GM23338 (cell line): Measurements from ENCODE around the gene CLDN24.

ENCODE experiments used
- EZH2 ChIP-seq: fragments of 200-600 bp; sonication (generic); IDR thresholded peaks from one replicate; pipeline ENCODE4 v1.8.0; 2017; ENCODE audit warnings: antibody characterized with exemption, mild to moderate bottlenecking, low read depth; ENCODE audit not compliant: unreplicated experiment
- EZH2phosphoT487 ChIP-seq: fragments of 200-600 bp; sonication (generic); IDR thresholded peaks from one replicate; pipeline ENCODE4 v1.8.1; 2018; ENCODE audit warnings: antibody characterized with exemption; ENCODE audit not compliant: unreplicated experiment
- POLR2AphosphoS5 ChIP-seq: IDR thresholded peaks from 2 replicates; pipeline ENCODE4 v1.6.1; 2016; ENCODE audit warnings: antibody characterized with exemption, low read depth
- TF ChIP-seq, protein P1 (sequence below): fragments of 250-450 bp; sonication (Bioruptor Pico); IDR thresholded peaks from 2 replicates; pipeline ENCODE4 v1.5.0; 2020; ENCODE audit warnings: mild to moderate bottlenecking, moderate library complexity
- TF ChIP-seq, protein P2 (sequence below), 2 experiments: fragments of 200-600 bp in 1 of 2; sonication (generic) in 1 of 2; conservative IDR thresholded peaks; 2 replicates each; pipeline versions ENCODE4 v1.5.1 to v1.6.1; 2016 to 2017; ENCODE audit warnings: antibody characterized with exemption in 2 of 2, low read depth in 2 of 2, mild to moderate bottlenecking in 2 of 2, moderate library complexity in 1 of 2
- TF ChIP-seq, protein P3 (sequence below): IDR thresholded peaks from one replicate; pipeline ENCODE4 v1.6.1; 2018; ENCODE audit warnings: antibody characterized with exemption; ENCODE audit not compliant: unreplicated experiment

DNA sequence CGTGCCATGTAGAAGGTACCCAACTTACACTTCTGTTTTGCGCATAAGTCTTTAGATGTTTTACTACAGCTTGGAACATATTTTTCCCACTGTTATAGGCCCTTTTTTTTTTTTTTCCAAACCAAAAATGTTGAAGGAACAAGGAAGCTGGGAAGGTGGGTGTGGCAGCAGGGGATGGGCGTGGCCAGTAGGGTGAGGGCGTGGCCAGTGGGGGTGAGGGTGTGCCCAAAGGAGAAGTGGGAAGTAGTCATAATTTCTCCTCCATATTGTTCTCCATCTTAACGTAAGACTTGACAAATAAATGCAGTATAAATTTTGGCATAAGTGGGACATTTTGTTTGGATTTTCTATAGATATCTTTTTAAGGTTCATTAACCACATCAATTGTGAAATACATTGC, 32.5 kb downstream of the CLDN24 start:
- TF ChIP-seq, protein P1, sequence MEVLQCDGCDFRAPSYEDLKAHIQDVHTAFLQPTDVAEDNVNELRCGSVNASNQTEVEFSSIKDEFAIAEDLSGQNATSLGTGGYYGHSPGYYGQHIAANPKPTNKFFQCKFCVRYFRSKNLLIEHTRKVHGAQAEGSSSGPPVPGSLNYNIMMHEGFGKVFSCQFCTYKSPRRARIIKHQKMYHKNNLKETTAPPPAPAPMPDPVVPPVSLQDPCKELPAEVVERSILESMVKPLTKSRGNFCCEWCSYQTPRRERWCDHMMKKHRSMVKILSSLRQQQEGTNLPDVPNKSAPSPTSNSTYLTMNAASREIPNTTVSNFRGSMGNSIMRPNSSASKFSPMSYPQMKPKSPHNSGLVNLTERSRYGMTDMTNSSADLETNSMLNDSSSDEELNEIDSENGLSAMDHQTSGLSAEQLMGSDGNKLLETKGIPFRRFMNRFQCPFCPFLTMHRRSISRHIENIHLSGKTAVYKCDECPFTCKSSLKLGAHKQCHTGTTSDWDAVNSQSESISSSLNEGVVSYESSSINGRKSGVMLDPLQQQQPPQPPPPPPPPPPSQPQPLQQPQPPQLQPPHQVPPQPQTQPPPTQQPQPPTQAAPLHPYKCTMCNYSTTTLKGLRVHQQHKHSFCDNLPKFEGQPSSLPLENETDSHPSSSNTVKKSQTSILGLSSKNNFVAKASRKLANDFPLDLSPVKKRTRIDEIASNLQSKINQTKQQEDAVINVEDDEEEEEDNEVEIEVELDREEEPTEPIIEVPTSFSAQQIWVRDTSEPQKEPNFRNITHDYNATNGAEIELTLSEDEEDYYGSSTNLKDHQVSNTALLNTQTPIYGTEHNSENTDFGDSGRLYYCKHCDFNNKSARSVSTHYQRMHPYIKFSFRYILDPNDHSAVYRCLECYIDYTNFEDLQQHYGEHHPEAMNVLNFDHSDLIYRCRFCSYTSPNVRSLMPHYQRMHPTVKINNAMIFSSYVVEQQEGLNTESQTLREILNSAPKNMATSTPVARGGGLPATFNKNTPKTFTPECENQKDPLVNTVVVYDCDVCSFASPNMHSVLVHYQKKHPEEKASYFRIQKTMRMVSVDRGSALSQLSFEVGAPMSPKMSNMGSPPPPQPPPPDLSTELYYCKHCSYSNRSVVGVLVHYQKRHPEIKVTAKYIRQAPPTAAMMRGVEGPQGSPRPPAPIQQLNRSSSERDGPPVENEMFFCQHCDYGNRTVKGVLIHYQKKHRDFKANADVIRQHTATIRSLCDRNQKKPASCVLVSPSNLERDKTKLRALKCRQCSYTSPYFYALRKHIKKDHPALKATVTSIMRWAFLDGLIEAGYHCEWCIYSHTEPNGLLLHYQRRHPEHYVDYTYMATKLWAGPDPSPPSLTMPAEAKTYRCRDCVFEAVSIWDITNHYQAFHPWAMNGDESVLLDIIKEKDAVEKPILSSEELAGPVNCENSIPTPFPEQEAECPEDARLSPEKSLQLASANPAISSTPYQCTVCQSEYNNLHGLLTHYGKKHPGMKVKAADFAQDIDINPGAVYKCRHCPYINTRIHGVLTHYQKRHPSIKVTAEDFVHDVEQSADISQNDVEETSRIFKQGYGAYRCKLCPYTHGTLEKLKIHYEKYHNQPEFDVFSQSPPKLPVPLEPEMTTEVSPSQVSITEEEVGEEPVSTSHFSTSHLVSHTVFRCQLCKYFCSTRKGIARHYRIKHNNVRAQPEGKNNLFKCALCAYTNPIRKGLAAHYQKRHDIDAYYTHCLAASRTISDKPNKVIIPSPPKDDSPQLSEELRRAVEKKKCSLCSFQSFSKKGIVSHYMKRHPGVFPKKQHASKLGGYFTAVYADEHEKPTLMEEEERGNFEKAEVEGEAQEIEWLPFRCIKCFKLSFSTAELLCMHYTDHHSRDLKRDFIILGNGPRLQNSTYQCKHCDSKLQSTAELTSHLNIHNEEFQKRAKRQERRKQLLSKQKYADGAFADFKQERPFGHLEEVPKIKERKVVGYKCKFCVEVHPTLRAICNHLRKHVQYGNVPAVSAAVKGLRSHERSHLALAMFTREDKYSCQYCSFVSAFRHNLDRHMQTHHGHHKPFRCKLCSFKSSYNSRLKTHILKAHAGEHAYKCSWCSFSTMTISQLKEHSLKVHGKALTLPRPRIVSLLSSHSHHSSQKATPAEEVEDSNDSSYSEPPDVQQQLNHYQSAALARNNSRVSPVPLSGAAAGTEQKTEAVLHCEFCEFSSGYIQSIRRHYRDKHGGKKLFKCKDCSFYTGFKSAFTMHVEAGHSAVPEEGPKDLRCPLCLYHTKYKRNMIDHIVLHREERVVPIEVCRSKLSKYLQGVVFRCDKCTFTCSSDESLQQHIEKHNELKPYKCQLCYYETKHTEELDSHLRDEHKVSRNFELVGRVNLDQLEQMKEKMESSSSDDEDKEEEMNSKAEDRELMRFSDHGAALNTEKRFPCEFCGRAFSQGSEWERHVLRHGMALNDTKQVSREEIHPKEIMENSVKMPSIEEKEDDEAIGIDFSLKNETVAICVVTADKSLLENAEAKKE (CRISPR knock-in tag), result no peak
- TF ChIP-seq, protein P2, sequence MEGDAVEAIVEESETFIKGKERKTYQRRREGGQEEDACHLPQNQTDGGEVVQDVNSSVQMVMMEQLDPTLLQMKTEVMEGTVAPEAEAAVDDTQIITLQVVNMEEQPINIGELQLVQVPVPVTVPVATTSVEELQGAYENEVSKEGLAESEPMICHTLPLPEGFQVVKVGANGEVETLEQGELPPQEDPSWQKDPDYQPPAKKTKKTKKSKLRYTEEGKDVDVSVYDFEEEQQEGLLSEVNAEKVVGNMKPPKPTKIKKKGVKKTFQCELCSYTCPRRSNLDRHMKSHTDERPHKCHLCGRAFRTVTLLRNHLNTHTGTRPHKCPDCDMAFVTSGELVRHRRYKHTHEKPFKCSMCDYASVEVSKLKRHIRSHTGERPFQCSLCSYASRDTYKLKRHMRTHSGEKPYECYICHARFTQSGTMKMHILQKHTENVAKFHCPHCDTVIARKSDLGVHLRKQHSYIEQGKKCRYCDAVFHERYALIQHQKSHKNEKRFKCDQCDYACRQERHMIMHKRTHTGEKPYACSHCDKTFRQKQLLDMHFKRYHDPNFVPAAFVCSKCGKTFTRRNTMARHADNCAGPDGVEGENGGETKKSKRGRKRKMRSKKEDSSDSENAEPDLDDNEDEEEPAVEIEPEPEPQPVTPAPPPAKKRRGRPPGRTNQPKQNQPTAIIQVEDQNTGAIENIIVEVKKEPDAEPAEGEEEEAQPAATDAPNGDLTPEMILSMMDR (conservative IDR thresholded peaks at IDR 0.05; ENCODE audit: low read depth in 2 of 2), result no peak
- TF ChIP-seq EZH2, result no peak
- TF ChIP-seq, protein P3, sequence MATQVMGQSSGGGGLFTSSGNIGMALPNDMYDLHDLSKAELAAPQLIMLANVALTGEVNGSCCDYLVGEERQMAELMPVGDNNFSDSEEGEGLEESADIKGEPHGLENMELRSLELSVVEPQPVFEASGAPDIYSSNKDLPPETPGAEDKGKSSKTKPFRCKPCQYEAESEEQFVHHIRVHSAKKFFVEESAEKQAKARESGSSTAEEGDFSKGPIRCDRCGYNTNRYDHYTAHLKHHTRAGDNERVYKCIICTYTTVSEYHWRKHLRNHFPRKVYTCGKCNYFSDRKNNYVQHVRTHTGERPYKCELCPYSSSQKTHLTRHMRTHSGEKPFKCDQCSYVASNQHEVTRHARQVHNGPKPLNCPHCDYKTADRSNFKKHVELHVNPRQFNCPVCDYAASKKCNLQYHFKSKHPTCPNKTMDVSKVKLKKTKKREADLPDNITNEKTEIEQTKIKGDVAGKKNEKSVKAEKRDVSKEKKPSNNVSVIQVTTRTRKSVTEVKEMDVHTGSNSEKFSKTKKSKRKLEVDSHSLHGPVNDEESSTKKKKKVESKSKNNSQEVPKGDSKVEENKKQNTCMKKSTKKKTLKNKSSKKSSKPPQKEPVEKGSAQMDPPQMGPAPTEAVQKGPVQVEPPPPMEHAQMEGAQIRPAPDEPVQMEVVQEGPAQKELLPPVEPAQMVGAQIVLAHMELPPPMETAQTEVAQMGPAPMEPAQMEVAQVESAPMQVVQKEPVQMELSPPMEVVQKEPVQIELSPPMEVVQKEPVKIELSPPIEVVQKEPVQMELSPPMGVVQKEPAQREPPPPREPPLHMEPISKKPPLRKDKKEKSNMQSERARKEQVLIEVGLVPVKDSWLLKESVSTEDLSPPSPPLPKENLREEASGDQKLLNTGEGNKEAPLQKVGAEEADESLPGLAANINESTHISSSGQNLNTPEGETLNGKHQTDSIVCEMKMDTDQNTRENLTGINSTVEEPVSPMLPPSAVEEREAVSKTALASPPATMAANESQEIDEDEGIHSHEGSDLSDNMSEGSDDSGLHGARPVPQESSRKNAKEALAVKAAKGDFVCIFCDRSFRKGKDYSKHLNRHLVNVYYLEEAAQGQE, result no peak
- TF ChIP-seq POLR2AphosphoS5, result no peak
- TF ChIP-seq EZH2phosphoT487, result no peak
